ENCODE data around the gene CD3D.

DNA sequence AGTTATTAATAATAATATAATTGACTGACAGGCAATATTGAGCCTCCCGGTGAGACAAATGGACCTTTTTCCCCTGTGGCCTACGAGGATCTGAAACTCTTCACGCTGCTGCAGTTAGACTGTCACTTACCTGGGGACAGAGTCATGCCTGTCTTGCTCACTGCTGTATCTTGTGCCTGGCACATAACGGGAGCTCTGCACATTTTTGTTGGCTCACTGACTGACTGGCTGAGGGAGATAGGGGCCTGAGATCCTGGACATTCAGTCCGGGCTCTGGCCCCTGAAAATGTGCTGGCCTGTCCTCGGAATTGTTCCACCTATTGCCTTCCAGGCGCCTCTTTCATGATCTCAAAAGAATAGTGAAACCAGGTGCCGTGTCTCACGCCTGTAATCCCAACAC lies 743 bp upstream of the CD3D start:
- TF ChIP-seq, protein P1, sequence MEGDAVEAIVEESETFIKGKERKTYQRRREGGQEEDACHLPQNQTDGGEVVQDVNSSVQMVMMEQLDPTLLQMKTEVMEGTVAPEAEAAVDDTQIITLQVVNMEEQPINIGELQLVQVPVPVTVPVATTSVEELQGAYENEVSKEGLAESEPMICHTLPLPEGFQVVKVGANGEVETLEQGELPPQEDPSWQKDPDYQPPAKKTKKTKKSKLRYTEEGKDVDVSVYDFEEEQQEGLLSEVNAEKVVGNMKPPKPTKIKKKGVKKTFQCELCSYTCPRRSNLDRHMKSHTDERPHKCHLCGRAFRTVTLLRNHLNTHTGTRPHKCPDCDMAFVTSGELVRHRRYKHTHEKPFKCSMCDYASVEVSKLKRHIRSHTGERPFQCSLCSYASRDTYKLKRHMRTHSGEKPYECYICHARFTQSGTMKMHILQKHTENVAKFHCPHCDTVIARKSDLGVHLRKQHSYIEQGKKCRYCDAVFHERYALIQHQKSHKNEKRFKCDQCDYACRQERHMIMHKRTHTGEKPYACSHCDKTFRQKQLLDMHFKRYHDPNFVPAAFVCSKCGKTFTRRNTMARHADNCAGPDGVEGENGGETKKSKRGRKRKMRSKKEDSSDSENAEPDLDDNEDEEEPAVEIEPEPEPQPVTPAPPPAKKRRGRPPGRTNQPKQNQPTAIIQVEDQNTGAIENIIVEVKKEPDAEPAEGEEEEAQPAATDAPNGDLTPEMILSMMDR (IDR thresholded peaks at IDR 0.05), result no peak
- TF ChIP-seq POLR2A (IDR thresholded peaks at IDR 0.05), result no peak

Data from uterus (tissue), 2 donors.